GM19023 (cell line): ENCODE results near the gene EIF2S2.

Experiments
- ATAC-seq: cut with Tn5 transposase; IDR thresholded peaks from one replicate; pipeline ENCODE4 v1.9.1; 2021; ENCODE audit warnings: mild to moderate bottlenecking, moderate library complexity; ENCODE audit not compliant: unreplicated experiment

Gene EIF2S2

DNA sequence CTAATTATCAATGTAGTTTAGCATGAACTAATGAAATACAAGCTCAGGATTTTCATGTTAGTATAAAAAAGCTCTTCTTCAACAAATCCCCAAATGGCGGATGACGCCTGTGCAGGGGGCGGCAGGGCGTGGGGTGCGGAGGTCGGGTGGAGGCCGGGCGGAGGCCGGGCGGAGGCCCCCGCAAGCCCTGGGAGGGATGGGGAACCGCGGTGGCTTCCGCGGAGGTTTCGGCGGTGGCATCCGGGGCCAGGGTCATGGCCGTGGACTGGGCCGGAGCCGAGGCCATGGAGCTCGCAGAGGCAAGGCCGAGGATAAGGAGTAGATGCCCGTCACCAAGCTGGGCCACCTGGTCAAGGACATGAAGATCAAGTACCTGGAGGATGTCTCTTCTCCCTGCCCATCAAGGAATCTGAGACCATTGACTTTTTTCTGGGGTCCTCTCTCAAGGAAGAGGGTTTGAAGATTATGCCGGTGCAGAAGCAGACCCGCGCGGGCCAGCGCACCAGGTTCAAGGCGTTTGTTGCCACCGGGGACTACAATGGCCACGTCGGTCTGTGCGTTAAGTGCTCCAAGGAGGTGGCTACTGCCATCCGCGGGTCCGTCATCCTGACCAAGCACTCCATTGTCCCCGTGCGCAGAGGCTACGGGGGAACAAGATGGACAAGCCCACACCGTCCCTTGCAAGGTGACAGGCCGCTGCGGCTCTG, 10.4 kb upstream of the EIF2S2 start:
- ATAC-seq, result no peak

DNA sequence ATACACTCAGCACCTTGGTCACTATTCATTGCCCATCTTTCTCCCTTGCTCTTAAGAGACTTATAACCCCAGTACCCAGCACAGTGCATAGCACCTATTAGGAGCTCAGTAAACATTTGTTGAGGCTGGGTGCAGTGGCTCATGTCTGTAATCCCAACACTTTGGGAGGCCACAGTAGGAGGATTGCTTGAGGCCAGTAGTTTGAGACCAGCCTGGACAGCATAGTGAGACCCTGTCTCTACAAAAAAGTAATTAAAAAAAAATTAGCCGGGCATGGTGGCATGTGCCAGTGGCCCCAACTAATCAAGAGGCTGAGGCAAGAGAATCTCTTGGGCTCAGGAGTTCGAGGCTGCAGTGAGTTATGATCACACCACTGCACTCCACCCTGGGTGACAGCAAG, 8.2 kb upstream of the EIF2S2 start:
- ATAC-seq, result no peak

DNA sequence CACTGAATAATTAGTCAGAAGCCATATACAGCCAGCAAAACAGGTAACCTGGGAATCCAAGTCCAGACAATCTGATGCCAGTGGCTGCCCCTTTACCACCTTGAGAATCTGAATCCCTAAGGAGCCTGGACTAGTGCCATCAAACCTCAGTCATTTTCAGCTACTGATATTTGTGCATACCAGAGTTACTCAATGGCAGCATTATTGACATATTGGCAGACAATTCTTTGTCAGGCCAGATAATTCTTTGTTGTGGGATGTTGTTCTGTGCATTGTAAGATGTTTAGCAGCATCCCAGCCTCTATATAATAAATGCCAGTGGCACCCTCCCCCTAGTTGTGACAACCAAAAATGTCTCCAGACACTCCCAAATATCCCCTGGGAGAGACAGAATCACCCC, 3.2 kb upstream of the EIF2S2 start:
- no peak for ATAC-seq

DNA sequence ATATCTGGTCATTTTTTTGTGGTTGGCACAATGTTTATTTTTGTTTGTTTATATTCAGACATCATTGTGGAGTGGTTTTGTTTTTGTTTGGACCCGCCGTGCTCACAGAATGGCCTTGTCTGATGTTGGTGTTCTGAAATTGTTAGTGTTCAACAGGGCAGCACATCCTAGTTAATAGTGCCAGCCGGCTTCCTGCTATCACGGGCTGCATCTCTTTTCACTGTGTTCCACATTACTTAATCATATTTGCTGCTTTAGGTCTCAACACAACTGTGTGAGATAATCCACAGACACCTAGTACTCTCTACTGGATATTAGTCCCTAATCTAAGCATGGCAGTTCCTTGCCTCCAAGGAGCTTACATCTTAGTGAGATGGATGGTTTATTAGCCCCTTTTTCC, 2.8 kb upstream of the EIF2S2 start:
- no peak for ATAC-seq

DNA sequence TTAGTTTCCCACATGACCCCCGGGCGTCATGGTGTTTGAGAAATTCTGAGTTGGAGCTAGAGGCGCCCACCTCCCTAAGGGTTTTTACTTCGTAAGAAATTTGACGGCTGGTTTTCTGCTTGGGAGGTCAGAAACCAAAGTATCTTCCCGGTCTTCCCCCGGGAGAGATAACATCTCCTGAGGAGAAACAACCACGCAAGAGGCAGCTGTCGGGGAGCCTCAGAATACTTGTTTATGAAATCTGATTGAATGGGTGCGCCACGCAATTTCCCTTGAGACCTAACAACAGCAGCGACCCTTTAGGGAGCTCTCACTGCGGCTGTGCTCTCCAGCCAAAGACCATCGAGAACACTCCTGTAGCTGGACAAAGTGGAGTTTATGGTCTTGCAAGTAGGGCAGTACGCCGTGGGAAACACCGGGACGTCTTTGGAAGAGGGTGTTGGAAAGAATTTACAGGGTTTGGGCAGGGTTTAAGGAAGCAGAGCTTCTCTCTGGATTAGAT, 608 bp upstream of the EIF2S2 start:
- ATAC-seq, result no peak

DNA sequence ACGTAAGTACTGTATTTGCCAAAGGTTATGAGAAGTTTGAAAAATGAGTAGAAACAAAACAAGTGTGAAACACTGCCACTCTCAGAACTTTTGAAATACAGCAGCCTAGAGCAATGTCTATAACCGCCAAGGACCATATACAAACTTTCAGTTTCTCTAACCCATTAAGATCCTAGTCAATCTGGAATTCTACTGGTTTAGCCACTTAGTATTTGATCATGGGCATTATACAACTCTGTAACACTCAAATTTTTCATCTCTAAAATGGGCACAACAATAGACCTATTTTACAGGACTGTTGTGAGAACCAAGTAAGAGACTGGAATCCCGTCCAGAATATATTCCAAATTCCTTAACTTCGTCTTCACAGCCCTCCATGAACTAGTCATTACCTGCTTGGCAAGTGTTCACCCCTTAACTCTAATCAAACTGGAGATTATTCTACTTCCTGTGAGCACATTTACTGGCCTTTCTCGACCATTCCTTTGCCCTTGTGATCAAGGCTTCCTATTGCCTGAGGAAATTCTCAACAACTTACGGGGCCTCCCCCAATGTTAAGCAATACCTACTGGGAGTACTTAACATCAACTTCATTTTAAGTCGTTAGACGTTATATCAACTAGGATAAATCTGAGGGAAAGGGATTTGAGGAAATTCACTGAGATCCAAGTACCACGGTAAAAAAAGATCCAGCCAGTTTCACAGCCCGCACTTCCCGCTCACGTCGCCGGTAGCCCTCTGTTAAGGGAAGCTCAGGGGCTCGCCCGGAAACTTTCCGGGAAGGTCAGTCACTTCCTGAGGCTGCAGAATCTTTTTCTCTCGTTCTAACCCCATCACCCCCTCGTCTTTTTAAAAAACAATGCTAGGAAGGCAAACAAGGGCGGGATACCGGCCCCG, 1.1 kb downstream of the EIF2S2 start:
- no peak for ATAC-seq

DNA sequence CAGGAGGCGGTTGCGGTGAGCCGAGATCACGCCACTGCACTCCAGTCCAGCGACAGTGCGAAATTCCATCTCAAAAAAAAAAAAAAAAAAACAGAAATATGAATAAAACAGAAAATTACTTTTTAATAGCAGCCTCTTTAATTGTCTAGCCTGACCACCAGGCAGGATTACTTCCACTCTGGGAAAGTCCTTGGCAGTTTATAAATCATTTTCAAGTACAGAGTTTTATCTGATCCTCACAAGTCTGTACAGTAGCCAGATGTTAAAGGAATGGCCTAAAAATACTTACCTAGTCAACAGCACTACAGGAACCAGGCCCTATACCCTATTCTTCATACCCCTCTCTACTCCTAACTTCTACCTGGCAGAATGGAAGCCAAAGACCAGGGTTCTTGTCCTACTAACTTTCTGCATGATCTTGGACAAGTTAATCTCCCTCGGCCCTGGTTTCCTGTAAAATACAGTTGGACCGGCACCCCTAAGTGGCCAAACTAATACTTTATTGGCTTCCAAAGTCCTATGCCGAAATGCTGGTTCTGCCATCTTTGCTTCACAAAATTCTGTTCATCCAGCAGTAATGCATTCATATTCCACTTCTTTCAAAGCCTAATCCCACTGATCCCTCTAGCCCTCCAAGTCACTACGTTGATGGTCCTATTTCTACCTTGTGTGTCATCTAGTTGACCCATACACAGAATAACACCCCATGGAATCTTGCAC, 1.9 kb downstream of the EIF2S2 start:
- no peak for ATAC-seq

DNA sequence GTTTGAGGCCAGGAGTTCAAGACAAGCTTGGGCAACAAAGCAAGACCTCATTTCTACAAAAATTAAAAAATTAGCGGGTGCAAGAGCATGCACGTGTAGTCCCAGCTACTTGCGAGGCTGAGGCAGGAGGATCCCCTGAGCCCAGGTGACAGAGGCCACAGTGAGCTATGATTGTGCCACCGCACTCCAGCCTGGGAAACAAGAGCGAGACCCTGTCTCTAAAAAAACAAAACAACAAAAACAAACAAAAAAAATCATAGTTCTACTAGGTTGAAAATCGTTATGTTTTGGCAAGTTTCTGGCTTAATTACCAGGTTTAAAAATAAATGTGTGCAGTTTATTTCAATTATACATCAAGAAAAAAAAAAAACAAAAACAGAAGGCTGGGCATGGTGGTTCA, 2.6 kb downstream of the EIF2S2 start:
- ATAC-seq, result no peak

DNA sequence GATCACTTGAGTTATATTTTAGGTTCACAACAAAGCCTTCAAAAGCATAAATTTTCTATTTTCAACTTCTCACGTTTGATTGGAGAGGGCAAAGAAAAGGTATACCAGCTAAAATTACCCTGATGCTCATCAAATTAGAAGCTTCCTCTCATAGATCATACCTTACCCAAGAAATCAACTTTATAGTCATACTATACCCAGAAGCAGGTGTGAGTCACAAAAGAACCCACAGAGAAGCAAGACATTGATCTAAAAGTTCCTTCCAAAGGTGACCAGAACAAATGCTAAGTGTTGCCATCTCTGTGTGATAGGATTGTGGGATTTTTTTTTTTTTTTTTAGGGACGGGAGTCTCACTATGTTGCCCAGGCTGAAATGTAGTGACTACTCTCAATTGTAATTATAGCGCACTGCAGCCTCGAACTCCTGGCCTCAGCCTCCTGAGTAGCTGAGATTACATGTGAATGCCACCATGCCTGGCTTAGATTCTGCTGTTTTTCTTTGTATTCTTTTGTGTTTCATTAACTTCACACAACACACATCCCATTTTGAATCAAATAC, 3.3 kb downstream of the EIF2S2 start:
- no peak for ATAC-seq

DNA sequence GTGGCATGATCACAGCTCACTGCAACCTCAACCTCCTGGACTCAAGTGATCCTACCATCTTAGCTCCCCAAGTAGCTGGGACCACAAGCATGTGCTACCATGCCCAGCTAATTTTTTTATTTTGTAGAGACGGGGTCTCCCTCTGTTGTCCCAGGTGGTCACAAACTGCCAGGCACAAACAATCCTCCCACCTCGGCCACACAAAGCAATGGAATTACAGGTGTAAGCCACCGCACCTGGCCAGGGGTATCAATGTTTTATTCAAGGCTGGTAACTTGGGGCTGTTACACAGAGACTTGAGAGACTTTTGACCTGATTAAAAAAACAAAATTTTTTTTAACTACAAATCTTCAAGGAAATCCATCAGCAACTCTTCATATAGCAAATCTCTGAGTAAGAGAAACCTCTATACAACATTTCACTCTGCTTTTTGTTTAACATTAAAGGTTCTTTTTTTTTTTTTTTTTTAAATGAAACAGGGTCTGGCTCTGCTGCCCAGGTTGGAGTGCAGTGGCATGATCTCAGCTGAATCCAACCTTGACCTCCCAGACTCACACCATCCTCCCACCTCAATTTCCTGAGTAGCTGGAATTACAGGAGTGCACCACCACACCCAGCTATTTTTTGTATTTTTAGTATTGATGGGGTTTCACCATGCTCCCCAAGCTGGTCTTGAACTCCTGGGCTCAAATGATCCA, 5.9 kb downstream of the EIF2S2 start:
- ATAC-seq, result no peak

DNA sequence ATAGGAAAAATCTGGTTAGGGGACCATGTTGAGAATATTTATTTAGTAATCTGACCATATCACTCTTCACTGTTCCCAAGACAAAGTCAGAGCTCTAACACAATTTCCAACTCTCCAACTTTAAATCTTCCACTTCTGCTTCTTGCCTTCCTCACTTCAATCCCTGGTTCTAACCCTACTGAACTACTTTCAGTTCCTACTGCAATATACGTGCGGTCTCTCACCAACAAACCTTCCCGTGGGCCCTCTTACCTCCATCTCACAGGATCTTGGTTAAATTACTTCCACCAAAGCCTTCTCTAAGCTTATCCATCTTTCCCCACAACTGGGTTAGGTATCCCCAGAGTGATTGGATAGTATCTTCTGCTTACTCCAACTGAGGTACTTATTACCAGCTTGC, 8.0 kb downstream of the EIF2S2 start:
- no peak for ATAC-seq

DNA sequence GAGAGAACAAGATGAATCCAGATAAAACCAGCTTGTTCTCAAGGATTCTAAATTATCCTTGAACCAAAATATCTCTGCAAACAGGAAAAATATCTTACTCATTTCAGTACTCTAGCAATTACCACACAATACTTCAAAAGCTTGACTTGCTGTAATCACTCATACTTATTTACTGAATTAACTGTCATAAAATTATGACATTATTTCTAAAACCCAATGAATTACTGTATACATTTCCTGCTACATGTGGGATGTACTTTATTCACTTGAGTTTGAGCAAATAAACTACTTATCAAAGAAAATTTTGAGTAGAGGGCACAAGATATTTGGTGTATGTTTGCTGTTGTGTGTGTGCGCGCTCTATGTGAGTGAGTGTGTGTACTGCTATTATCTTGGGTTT, 9.7 kb downstream of the EIF2S2 start:
- no peak for ATAC-seq

DNA sequence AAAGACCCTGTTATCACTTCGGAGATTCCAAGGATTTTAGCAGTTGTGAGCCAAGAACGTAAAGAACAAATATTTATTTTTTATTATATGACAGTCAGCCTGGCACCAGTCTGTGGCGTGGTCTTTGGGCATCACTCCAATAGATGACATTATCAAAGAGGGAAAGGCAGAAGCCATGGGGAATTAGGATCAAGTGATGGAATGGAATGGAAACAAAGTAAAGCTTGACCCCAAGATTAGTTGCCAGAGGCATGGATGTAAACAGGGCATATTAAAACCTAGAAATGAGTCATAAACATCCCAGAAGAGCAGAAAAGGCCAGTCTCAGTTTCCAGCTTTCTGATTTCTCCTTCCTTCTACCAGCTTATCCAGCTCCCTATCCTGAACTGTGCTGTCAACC, 11.5 kb downstream of the EIF2S2 start:
- ATAC-seq, result no peak

DNA sequence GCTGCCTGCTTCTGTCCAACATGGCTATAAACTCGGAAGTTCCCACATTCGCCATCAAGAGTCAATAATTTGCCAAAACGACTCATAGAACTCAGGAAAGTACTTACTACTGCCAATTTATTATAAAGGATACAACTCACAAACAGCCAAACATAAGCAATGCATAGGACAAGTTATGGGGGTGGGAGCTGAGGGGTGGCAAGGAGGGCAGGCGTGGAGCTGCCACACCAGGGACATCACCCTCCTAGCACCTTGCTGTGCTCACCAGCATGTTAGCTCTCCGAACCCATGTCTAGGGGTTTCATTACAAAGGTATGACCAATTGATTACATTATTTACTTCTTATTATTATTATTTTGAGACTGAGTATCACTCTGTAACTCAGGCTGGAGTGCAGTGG, 12.4 kb downstream of the EIF2S2 start:
- no peak for ATAC-seq

DNA sequence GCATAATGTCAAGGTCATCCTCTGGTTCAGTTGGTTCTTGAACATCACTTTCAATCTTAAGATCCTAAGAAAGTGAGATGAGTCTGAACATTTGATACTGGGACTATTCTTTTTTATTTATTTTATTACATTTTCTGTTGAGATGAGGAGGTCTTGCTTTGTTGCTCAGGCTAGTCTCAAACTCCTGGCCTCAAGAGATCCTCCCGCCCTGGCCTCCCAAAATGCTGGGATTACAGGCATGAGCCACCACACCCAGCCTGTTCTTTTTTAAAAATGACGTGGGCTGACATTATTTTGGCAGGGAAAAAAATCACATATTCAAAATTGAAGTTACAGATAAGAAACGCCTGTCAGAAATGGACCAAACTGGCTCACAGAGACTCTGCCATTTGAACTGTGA, 13.5 kb downstream of the EIF2S2 start:
- ATAC-seq, result no peak

DNA sequence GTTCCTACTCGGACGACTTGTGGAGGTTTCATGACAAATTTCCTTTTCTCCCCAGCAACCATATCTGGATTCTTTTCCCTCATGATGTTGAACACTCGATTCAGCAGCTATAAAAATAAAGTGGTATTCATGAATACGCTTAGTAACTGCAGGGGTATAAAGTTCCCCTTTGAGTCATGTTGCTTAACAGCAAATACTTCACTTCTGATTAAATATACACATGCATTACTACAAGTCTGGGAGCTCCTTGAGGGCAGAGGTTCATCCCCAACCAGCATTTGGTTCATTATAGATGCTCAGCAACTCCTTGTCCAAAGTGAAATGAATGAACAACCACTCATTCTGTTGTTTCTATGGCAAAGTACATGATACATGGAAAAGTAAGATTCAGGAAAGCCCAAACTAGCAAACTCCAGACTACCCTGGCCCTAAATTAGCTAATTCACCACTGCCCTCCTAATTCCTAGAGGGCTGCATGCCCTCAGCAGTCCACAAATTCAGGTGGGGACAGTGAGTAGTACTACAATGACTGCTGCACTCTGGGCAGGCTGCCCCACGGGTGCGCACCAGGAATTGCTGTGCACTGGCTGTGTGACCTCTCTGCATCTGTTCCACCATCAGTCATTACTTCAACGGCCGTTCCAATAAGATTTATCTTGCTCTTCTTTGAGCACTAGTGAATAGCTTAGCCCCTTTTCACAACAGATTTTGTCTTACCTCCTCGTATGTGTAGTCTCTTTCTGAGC, 15.2 kb downstream of the EIF2S2 start:
- no peak for ATAC-seq

DNA sequence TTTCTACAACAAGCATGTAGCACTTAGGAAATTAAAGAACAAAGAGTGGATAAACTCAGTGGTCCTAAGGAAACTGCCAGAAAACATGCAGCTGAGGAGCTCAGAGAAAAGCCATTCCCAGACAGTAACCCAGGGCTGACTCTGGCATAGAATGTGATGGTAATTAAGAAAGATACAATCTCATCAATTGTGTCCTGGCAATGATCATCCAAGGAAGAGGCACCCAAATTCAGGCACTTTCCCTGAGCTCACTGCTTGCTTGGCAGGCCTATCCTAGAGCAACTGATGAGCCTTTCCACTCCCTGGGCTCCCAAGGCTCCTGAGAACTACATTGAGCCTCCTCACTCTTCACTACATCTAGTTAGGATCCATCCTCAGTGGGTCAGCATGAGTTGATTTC, 16.2 kb downstream of the EIF2S2 start:
- ATAC-seq, result no peak

DNA sequence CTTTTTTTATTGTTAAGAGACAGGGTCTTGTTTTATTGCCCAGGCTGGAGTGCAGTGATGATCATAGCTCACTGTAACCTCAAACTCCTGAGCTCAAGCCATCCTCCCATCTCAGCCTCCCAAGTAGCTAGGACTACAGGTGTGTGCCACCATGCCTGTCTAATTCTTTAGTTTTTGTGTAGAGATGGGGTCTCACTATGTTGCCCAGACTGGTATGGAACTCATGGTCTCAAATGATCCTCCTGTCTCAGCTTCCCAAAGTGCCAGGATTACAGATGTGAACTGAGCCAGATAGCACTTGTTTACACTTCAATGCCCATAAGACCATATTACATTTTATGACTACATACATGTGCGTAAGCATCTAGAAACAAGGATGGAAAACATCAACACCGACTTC, 18.1 kb downstream of the EIF2S2 start:
- no peak for ATAC-seq

DNA sequence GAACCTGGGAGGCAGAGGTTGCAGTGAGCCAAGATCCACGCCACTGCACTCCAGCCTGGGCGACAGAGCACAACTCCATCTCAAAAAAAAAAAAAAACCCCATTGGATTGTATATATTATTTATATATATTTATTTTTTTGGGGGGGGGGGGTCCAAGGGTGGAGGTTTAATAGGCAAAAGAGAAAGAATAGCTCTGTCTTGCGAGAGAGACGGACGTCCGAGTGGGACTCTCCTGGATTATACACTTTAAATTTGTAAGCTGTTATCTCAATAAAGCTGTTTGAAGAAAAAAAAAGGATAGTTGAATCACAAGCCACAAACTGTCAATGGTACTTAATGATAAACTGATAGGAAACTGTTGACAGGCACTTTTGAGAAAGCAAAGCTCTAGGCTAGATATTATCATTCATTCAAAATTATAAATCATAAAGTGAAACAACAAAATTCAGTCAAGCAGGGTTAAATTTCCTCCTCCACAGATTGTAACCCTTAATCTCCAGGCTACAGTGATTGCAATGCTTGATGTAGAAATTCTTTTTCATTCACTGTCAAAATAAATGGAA, 20.3 kb downstream of the EIF2S2 start:
- ATAC-seq, result no peak

DNA sequence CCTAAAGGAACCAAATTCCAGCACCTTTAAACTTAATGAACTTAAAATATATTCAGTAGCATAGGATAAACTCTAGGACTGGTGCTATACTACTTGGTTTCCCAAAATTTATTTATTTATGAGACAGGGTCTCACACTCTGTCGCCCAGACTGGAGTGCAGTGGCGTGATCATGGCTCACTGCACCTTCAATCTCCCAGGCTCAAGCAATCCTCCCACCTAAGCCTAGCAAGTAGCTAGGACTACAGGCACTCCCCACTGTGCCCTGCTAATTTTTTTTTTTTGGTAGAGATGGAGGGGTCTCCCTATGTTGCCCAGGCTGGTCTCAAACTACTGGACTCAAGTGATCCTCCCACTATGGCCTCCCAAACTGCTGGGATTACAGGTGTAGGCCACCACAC, 21.4 kb downstream of the EIF2S2 start:
- ATAC-seq, result no peak
